NB4 (cell line): ENCODE results near the gene WRAP53.
A peak's percentile ranks its signal among the peaks of the same experiment; 100 is the strongest.

Source experiments
- DNase-seq: peaks from one replicate; pipeline ENCODE4 v3.0.0; 2010; ENCODE audit warnings: low read depth
- H3K4me3 ChIP-seq: one replicate; pipeline ENCODE4 v1.5.1; 2011; ENCODE audit warnings: mild to moderate bottlenecking, low read depth, low read length, moderate library complexity
- CTCF ChIP-seq: IDR thresholded peaks from one replicate; pipeline ENCODE4 v1.5.1; 2012; ENCODE audit warnings: low read depth, low read length
- MAX ChIP-seq: IDR thresholded peaks from 2 replicates; pipeline ENCODE4 v1.6.1; 2011; ENCODE audit warnings: low read depth, low read length
- MYC ChIP-seq: IDR thresholded peaks from 2 replicates; pipeline ENCODE4 v1.6.1; 2011; ENCODE audit warnings: low read depth, low read length
- POLR2A ChIP-seq: IDR thresholded peaks from 2 replicates; pipeline ENCODE4 v1.6.1; 2011; ENCODE audit warnings: mild to moderate bottlenecking; ENCODE audit not compliant: insufficient read length; ENCODE audit errors: extremely low read depth

Gene WRAP53

GRCh38 chr17:7745748-7746470, 57.6 kb downstream of the WRAP53 start:
- peak; percentile 78 for DNase-seq
- no peak for TF ChIP-seq MYC
- peak; percentile 78 for TF ChIP-seq MAX

GRCh38 chr17:7747635-7748071, 59.4 kb downstream of the WRAP53 start:
- TF ChIP-seq POLR2A (no peak), MYC (no peak), CTCF (no peak), MAX (no peak)
- no peak overlapping the region for H3K4me3 ChIP-seq
- DNase-seq, result no peak

More at GRCh38 chr17:7745748-7746470, 57.6 kb downstream of the WRAP53 start:
- no peak overlapping the region for H3K4me3 ChIP-seq

DNA sequence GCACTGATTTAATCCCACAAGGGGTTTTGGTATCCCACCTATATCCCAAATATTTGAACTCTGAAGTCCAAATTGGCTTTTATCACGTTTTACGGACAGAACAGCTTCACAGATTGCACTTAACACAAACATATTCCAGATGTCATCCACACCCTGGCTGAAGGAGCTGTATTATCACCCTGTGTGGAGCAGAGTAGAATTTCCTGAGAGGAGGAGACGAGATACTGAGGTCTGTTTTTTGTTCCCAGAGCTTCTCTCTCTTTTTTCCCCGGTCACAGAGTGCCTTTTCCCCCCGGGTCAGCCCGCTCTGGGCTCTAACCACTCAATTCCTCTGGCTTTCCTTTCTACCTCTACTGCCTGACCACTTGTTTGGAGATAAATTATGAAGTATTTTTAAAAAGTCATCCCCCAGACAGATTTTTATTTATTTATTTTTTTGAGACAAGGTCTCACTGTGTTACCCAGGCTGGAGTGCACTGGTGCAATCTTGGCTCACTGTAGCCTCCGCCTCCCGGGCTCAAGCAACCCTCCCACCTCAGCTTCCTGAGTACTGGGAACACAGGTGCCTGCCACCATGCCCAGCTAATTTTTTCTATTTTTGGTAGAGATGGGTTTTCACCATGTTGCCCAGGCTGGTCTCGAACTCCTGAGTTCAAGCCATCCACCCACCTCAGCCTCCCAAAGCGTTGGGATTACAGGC, 59.9 kb downstream of the WRAP53 start:
- no peak for TF ChIP-seq CTCF
- TF ChIP-seq MYC, result no peak
- TF ChIP-seq MAX, result no peak
- TF ChIP-seq POLR2A, result no peak
- H3K4me3 ChIP-seq, result no peak overlapping the region
- no peak for DNase-seq

GRCh38 chr17:7750321-7750821, 62.1 kb downstream of the WRAP53 start:
- no peak for DNase-seq
- TF ChIP-seq MAX (no peak), MYC (no peak), POLR2A (no peak), CTCF (no peak)
- H3K4me3 ChIP-seq, result no peak overlapping the region
